Measurements from ENCODE around the gene TRPV4. TPM values are rescaled to one million over a fixed set of nuclear protein-coding genes. Genes with fewer than 3 reads are reported as not detected.

Gene TRPV4
- total RNA-seq, 2 donors from 2014 or later: 5.2 to 6.3 TPM

DNA sequence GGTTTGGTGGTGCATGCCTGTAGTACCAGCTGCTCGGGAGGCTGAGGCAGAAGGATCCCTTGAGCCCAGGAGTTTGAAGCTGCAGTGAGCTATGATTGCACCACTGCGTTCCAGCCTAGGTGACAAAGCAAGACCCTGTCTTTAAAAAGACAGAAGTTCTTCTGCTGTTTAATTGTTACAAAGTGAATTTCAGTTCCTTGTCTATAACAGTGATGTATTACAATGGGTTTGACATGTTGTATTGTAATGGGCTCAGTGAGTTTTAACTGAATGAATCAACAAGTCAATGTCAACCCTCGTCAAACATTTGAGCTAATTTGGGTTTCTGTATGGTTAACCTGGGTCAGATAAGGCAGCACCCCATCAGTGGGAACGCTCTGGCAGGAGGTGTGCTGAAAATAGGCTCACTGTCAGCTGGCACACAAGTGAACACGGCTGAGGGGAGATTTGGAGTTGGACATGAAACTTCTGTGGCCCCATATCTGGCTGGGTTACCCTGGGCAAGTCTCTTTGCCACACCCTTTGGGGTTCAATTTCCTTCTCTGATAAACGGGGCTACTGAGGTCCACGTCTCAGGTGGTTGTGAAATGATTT is 14.0 kb upstream of the TRPV4 start:
- Histone ChIP-seq H3K27me3 (no peaks in the 10 kb centered on the region), H3K27ac (peak overlapping the region in 1 of 4 donors; percentile 20), H3K4me1 (peaks cover 10% of the 10 kb centered on the region), H3K4me3 (no peak overlapping the region), H3K9me3 (no peaks in the 10 kb centered on the region), H3K36me3 (replicated peaks in 1 of 2; ENCODE audit: insufficient read depth in 1 of 2, low read depth in 2 of 2) (no peaks in the 10 kb centered on the region)
- no peak for ATAC-seq
- 35 to 36% methylated on average over 3 to 7 of the region's 7 CpGs for WGBS, 2 donors
- TF ChIP-seq, protein P1, sequence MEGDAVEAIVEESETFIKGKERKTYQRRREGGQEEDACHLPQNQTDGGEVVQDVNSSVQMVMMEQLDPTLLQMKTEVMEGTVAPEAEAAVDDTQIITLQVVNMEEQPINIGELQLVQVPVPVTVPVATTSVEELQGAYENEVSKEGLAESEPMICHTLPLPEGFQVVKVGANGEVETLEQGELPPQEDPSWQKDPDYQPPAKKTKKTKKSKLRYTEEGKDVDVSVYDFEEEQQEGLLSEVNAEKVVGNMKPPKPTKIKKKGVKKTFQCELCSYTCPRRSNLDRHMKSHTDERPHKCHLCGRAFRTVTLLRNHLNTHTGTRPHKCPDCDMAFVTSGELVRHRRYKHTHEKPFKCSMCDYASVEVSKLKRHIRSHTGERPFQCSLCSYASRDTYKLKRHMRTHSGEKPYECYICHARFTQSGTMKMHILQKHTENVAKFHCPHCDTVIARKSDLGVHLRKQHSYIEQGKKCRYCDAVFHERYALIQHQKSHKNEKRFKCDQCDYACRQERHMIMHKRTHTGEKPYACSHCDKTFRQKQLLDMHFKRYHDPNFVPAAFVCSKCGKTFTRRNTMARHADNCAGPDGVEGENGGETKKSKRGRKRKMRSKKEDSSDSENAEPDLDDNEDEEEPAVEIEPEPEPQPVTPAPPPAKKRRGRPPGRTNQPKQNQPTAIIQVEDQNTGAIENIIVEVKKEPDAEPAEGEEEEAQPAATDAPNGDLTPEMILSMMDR (IDR thresholded peaks at IDR 0.05): no peak
- TF ChIP-seq POLR2A (IDR thresholded peaks at IDR 0.05): no peak
- no peak for DNase-seq
- intact Hi-C loops (cut with DNase I): no loop called here

DNA sequence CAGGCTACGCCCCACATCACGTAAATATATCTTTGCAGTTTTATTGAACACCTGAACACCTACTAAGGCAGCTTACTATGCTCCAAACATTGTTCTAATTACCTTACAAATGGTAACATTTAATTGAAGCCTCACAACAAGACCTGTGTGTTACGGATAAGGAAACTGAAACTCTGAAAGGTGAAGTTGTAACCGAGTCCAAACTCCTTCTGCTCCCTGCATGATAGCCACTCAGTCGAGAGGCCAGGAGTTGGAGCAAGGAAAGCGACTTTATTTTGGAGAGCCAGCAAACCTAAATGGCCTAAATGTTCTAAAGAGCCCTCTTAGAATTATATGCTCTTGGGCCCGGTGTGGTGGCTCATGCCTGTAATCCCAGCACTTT is 12.6 kb upstream of the TRPV4 start:
- H3K9me3 ChIP-seq: no peaks in the 10 kb centered on the region
- peak overlapping the region in 1 of 4 donors; percentile 20 for H3K27ac ChIP-seq
- DNase-seq (no peak), ATAC-seq (no peak)
- no peak overlapping the region for H3K4me3 ChIP-seq
- H3K36me3 ChIP-seq (replicated peaks in 1 of 2; ENCODE audit: insufficient read depth in 1 of 2, low read depth in 2 of 2): no peaks in the 10 kb centered on the region
- peaks cover 10% of the 10 kb centered on the region for H3K4me1 ChIP-seq
- H3K27me3 ChIP-seq: no peaks in the 10 kb centered on the region
- 71 to 82% methylated on average over 7 of the region's 7 CpGs for whole genome bisulfite sequencing, 2 donors
- TF ChIP-seq POLR2A (IDR thresholded peaks at IDR 0.05): no peak
- TF ChIP-seq, protein P1 (IDR thresholded peaks at IDR 0.05): no peak
- intact Hi-C loops (cut with DNase I): no loop called here

DNA sequence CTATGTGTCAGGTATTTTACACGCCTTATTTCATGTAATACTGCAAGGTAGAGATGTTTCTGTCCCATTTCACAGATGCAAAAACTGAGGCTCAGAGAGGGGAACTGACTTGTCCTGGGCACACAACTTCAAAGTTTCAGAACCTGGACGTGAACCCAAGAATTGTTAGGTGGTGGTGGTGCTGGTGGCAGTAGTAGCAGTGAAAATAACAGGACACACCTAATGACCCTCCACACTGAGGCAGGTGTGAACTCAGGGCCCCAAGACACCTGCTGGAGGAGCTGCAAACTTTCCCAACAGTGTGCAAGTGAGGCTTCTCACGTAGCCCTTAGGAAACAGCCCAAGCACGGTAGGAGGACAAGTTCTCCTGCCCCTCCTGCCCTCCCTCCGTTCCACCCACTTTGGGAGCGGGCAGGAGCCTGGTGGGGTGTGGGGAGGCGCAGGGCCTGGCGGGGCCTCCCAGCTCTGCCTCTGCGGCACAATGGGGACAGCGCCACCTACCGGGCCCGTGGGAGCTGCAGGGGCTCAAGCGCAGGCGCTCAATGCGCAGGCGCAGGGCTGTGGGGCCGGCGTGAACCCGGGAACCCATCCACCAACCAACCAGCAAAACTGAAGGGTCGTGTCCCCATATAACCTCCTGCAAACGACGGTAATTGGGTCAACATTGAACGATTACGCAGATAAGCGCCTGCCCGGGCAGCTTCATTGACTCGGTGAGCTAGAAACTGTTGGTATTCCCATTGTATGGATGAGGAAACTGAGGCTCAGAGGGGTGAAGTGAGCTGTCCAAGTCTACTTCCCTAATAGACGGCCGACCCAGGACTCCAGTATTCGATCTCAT is 12.0 kb upstream of the TRPV4 start:
- Histone ChIP-seq H3K27me3 (no peaks in the 10 kb centered on the region), H3K4me3 (no peak overlapping the region), H3K27ac (no peak overlapping the region), H3K9me3 (no peaks in the 10 kb centered on the region), H3K36me3 (replicated peaks in 1 of 2; ENCODE audit: insufficient read depth in 1 of 2, low read depth in 2 of 2) (no peaks in the 10 kb centered on the region), H3K4me1 (peaks cover 10% of the 10 kb centered on the region)
- DNase-seq: peak; percentile 87 to 93 (median 90)
- peak; percentile 96 for ATAC-seq
- 5 to 33% methylated on average over 5 to 30 of the region's 30 CpGs for WGBS, 2 donors
- intact Hi-C loops (cut with DNase I): loop anchor here (5.0 kb wide), 1 partner anchor 38 kb away; no protein-coding TSS in a partner anchor
- TF ChIP-seq POLR2A (IDR thresholded peaks at IDR 0.05): no peak
- TF ChIP-seq, protein P1 (IDR thresholded peaks at IDR 0.05): peak; percentile 97 to 100 (median 99)

GRCh38 chr12:109844091-109844490 is 10.9 kb upstream of the TRPV4 start:
- peaks cover 10% of the 10 kb centered on the region for H3K4me1 ChIP-seq
- no peak overlapping the region for H3K27ac ChIP-seq
- H3K27me3 ChIP-seq: no peaks in the 10 kb centered on the region
- DNase-seq (no peak), ATAC-seq (no peak)
- WGBS, 2 donors: 79 to 85% methylated on average over 5 of the region's 5 CpGs
- no peaks in the 10 kb centered on the region for H3K9me3 ChIP-seq
- intact Hi-C loops (cut with DNase I): loop anchor here (5.0 kb wide), 1 partner anchor 37 kb away; no protein-coding TSS in a partner anchor
- no peak overlapping the region for H3K4me3 ChIP-seq
- no peaks in the 10 kb centered on the region for H3K36me3 ChIP-seq (replicated peaks in 1 of 2; ENCODE audit: insufficient read depth in 1 of 2, low read depth in 2 of 2)
- TF ChIP-seq, protein P1 (IDR thresholded peaks at IDR 0.05): no peak
- TF ChIP-seq POLR2A (IDR thresholded peaks at IDR 0.05): no peak

All from body of pancreas (tissue), 4 donors.